ENCODE results near the gene RNF181.
A peak's percentile ranks its signal among the peaks of the same experiment; 100 is the strongest.
"Not testable (repeated sequence)": the region's sequence is repeated elsewhere in the genome, so short reads cannot be mapped to it uniquely, and the experiment has no call there.

Gene RNF181

DNA sequence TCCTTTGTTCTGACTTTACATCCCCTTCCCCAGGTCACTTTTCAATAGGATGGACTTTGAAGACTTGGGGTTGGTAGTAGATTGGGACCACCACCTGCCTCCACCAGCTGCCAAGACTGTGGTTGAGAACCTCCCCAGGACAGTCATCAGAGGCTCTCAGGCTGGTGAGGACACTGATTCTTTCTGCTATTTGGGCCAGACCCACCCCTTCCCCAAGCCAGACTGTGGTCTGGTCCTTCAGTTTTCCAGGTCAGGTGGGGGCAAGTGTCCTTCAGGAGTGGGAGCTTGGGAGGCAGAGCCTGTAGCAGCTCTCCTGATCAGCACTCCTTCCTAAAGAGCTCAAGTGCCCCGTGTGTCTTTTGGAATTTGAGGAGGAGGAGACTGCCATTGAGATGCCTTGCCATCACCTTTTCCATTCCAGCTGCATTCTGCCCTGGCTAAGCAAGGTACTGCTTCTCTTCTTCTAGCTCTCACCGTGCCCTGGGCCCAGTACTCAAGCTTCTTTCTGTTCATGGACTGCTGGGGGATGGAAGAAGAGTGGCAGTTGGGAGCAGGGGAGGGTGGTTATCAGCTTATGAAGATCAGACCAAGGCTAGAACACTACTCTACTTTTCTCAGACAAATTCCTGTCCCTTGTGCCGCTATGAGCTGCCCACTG, 1.1 kb downstream of the RNF181 start:
- no peak for DNase-seq (ENCODE audit: low read depth in 2 of 2)

DNA sequence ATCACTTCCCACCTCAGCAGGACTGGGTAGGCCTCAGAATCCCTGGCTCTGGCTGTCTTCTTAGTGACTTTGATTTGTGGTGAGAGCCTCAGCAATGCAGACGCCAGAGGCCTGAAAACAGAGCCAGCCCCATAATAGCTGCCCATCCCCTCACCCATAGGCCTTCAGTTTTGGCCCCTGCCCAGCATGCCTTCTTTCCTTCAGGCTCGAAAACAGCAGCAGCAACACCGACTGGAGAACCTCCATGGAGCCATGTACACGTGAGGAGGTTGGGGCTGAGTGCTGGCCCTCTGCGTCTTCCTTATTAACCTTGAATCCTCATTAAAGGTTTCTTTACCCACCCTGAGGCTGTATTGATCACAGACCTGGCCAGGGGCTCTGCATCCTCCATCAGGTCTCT, 1.7 kb downstream of the RNF181 start:
- DNase-seq (ENCODE audit: low read depth in 2 of 2), result no peak

DNA sequence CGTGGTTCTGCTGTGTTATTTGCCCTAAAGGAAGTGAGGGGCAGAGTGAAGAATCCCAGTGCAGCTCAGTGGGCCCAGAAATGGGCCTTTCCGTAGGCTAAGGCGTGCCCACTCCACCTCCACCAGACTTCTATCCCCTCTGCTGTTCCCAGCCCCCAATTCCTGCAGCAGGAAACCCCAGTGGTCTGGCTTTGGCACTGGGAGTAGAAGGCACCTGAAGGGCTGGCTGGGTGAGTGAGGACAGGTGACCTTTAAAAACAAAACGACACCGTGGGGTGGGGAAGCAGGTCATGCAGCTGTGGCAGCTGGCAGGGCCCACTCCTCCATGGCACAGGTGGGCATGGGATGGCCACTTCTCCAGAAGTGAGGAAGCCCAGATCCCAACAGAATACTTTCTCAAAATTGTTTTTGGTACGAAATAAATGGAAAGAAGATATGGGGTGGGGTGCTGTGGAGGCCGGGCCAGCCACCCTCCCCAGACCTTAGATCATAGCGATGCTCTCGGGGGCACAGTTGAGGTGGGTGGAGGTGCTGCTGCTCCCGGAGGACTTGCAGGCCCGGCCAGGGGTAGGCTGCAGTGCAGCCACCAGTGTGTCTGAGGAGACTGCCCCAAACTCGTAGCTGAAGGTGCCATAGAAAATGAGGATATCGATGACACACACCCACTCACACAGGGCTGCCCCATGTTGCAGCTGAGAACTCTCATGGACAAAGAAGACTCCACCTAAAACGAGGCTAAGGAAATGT, 3.2 kb downstream of the RNF181 start:
- no peak for DNase-seq (ENCODE audit: low read depth in 2 of 2)

- no peak for DNase-seq (ENCODE audit: low read depth in 2 of 2)
These were observed 4.1 kb downstream of the RNF181 start for GRCh38 chr2:85599468-85600234.

GRCh38 chr2:85600235-85600575, 4.7 kb downstream of the RNF181 start:
- no peak for DNase-seq (ENCODE audit: low read depth in 2 of 2)

DNA sequence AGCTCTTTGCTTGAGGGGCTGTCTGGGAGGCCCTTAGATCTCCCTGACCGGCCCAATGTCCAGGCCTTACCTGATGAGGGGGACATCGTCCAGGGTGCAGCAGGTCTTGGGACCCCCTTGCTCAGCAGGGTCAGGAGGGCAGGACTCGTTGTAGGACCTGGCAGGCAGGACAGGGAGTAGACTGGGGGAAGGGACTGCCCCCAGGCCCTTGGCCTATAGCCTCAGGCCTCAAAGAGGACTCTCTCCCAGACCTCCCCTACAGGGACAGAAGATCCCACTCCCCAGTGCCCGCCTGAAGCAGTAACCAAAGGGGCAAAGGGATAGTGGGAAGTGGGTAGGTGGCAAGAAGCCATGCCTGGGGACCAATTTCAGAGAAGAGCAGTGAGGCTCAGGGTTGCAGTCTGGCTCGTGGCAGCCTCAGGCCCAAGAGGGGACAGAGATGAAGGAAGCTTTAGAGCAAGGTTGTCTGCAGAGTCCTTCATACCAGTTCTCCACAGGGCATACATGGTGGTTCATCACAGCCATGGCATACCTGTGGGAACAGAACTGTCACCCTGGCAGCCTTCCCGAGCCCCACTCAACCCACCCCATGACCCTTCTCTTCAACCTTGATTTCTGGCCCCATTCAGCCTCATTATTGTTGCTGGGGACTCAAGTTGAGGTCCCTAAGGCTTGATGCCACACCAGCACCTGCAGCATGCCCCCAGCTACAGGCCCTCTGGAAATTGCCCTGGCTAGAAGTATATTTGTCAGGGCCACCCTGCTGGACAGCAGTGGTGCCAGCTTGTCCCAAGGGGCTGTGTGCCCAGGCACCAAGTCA, 5.6 kb downstream of the RNF181 start:
- DNase-seq (ENCODE audit: low read depth in 2 of 2), result no peak

- DNase-seq (ENCODE audit: low read depth in 2 of 2), result no peak
These were observed 6.4 kb downstream of the RNF181 start for GRCh38 chr2:85601771-85602475.

- peak; percentile 73 to 75 for DNase-seq (ENCODE audit: low read depth in 2 of 2)
These were observed 7.1 kb downstream of the RNF181 start, which contains the start of gene TMEM150A for GRCh38 chr2:85602476-85603234. Gene TMEM150A, minus strand, starts transcription at chr2:85602698. Its CDS starts 750 bp downstream, at chr2:85601948.

- not testable (repeated sequence) for DNase-seq (ENCODE audit: low read depth in 2 of 2)
These were observed 8.5 kb downstream of the RNF181 start for GRCh38 chr2:85604133-85604444.

- DNase-seq (ENCODE audit: low read depth in 2 of 2), result no peak
These were observed 9.2 kb downstream of the RNF181 start for GRCh38 chr2:85604568-85605339.

DNA sequence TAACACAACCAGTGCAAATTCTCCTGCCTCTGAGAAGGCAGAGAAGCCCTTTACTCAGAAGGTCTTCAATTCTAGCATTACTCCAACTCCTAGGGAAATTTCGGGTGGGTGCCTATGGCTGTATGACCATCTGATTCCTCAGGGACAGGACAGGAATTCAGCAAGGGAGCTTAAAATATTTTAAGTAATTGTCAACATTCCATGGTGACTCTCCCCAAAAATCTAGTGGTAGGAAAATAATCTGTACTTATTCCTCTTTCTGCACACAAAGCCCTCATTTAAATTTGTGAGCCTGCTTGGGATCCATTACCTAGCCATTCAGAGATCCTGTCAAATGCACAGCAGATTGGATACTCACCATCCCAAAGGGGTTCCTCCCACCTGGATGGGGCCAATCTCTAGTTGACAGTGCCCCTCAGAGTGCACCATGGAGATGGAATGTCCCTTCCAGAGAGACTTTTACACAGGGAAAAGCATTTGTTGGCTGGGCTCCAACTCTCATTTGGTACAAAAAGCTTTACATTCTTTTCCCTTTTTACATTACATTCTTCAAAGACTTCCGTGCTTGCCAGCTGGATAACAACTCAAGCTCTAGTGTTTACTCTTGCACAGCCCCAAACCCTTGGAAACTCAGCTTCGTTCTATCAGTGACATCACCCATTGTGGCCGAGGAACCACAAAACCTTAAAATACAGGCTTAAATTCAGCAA, 10.0 kb downstream of the RNF181 start:
- DNase-seq (ENCODE audit: low read depth in 2 of 2), result no peak

DNA sequence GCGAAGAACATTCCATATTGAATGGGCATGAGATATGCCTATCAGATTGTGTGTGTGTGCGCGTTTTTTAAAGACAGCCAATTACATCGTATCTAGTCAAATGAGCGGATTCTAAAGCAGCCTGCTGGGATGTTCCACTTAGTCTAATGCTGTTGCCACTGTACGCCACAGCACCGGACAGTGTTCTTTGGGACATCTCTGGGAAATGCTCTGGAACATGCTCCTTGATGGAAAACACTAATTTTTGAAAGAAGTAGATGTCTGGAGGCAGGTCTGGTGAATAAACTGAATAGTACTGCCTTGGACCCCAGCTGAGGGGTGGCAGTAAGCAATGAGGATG, 10.5 kb downstream of the RNF181 start:
- DNase-seq (ENCODE audit: low read depth in 2 of 2), result no peak

DNA sequence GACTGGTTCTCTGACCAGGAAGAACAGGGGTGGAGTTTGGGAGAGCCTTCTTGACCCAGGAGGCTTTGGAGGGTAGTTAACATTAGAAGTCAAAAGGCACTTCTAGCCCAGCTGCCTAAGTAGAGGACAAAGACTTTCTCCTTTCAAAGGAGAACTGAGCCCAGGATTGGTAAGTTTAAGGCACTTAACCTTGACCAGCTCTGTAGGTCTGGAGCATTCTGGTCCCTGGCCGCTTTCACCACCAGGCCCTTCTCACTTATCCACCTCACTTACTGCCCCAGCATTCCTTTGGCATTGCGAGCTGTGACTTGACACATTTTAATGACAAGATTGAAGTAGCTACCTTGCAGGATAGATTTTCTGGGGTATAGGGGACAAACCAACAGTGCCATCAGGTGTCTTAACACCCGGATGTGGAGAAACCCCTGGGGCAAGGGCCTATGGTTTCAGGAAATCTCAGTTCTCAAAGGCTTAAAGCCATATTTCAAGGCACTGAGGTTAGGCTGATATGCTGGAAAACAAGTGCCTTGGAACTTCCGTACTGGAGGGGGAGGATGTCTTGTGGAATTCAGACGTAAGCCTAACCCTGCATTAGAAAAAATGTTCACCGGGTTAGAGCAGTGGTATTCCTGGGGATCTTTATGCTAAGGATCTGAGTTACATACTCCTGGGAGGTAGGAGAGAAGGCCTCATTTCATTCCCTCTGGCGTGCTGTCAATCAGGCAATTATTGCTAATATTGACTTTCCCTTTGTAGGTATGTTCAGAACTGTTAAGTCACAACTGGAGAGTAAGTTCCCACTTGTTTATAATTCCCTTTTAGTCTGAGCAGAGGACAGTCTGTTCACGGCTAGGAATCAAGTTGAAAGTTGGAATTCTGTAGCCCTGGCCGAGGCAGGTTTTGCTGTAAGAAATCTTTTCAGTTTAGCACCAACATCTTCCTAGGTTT, 12.0 kb downstream of the RNF181 start:
- no peak for DNase-seq (ENCODE audit: low read depth in 2 of 2)

GRCh38 chr2:85611217-85611704, 15.7 kb downstream of the RNF181 start:
- no peak for DNase-seq (ENCODE audit: low read depth in 2 of 2)

DNA sequence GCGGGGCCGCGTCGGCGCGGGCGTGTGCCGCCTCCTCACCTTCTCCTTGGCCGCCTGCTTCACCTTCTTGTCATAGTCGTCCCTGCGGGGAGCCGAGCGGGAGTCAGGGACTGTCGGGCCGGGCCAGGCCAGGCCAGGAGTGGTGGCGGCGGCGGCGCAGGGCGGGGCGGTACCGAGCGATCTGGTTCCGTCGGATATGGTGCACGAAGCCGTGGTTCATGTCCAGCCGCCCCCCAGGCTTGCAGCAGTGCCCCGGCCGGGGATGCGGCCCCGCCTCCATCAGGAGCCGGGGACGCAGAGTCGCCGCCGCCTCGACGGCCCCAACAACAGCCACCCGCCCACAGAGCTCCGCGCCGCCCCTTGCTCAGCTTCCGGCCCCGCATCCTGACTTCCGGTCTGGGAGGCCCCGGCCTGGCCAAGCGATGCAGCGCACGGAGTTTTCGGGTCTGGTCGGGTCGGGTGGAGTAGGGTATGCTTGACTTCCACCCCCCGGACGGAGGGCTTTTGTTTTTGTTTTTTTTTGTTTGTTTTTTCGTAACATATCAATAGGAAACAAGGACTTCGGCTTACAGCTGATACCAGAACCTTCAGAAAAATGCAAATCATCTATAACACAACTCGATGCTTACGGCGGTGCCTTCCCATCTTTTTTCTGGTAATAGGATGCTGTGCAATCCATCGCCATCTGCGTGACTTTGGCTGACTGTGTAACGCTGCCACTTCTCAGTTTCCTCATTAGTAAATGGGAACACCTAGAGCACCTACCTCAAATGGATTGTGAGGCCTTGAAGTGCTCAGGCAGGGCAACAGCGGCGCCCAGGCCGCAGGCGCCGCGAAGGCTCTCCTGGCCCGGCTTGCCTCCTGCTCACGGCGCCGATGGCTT, 16.4 kb downstream of the RNF181 start, which contains the start of gene C2orf68:
C2orf68 (minus strand) TSS at position 362 of the 883 bp plus-strand sequence; CDS start at position 280, 82 bp downstream.
- DNase-seq (ENCODE audit: low read depth in 2 of 2), result peak; percentile 69

DNA sequence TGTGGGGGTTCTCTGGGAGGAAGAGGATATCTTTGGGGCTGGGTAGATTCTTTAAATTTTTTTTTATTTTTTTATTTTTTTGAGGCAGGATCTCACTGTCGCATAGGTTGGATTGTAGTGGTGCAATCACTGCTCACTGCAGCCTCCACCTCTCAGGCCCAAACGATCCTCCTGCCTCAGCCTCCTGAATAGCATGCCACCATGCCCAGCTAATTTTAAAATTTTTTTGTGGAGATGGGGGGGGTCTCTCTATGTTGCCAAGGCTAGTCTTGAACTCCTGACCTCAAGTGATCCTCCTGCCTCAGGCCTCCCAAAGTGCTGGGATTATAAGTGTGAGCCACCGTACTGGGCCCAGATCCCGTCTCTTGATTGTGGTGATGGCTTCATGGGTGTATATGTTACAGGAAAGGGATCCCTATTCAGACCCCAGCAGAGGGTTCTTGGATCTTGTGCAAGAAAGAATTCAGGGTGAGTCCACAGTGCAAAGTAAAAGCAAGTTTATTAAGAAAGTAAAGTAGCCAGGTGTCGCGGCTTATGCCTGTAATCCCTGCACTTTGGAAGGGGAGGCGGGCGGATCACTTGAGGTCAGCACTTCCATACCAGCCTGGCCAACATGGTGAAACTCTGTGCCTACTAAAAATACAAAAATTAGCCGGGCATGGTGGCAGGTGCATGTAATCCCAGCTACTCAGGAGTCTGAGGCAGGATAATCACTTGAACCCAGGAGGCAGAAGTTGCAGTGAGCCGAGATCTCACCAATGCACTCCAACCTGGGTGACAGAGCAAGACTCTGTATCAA, 18.4 kb downstream of the RNF181 start:
- no peak for DNase-seq (ENCODE audit: low read depth in 2 of 2)

Measured in activated CD8-positive, alpha-beta memory T cell treated with anti-CD3 and anti-CD28 coated beads for 4 hours (primary cell).